Stimulated activated effector memory CD8-positive, alpha-beta T cell treated with anti-CD3 and anti-CD28 coated beads, Interleukin-12 subunit alpha, Interleukin-12 subunit beta, amount 100 ng/mL, for 72 hours (primary cell): ENCODE measurements around the gene PCDHGB3.
"Not testable (repeated sequence)": the region's sequence is repeated elsewhere in the genome, so short reads cannot be mapped to it uniquely, and the experiment has no call there.

Experiments used
- ATAC-seq: fragments of 150-1000 bp; cut with Tn5 transposase; 2 replicates; pipeline ENCODE4 v1.10.0; 2021
- DNase-seq, 2 donors: peaks; one replicate each; pipeline ENCODE4 v3.0.0; 2021 to 2022; ENCODE audit warnings: low spot score in 2 of 2
- H3K27ac Mint-ChIP-seq: one replicate; pipeline ENCODE4 v1.8.0; 2022; ENCODE audit warnings: mild to moderate bottlenecking, mixed read lengths
- H3K36me3 Mint-ChIP-seq: one replicate; pipeline ENCODE4 v1.8.0; 2022; ENCODE audit warnings: mild to moderate bottlenecking, mixed read lengths
- H3K4me1 Mint-ChIP-seq: one replicate; pipeline ENCODE4 v1.8.0; 2022; ENCODE audit warnings: mixed read lengths
- H3K4me3 Mint-ChIP-seq: one replicate; pipeline ENCODE4 v1.8.0; 2022; ENCODE audit warnings: mild to moderate bottlenecking, mixed read lengths
- H3K9me3 Mint-ChIP-seq: one replicate; pipeline ENCODE4 v1.8.0; 2022; ENCODE audit warnings: mixed read lengths

The PCDHGB3 gene

GRCh38 chr5:141369994-141370848, at the start of gene PCDHGB3:
TSS of gene PCDHGB3 (plus strand) at chr5:141370242. CDS start at chr5:141370395, 153 bp downstream.
- ATAC-seq (peak; percentile 68), DNase-seq (no peak)
- H3K4me1 Mint-ChIP-seq: peaks cover 6% of the 10 kb centered on the region
- no peak within 1 kb of the TSS for H3K27ac Mint-ChIP-seq
- H3K4me3 Mint-ChIP-seq: peak within 1 kb of the TSS; percentile 77
- H3K36me3 Mint-ChIP-seq: no peaks in the 10 kb centered on the region
- H3K9me3 Mint-ChIP-seq: peaks cover 17% of the 10 kb centered on the region

DNA sequence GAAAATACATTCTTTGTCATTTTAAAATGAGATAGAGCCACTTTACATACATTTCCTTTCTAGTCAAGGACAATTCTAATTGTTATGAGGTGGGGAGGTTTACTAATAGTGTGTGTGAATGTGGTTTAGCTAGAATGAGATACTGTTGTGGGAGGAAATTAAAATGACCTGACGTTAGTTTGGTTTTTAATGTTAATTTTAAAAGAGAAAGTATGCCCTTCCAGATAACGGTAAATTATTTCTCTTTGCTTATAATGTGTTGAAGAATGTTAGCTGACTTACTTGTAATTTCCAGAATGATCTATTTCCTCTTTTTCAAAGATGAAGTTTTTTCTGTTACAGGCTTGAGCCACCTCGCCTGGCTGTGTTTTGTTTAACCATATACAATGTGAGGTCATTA, 47.8 kb upstream of the PCDHGB3 start:
- Mint-ChIP-seq H3K36me3 (peaks cover 40% of the 10 kb centered on the region), H3K27ac (no peak overlapping the region), H3K9me3 (peaks cover 21% of the 10 kb centered on the region), H3K4me1 (peaks cover 39% of the 10 kb centered on the region), H3K4me3 (peak overlapping the region; percentile 99)
- DNase-seq (no peak), ATAC-seq (no peak)

GRCh38 chr5:141326088-141326854, 43.8 kb upstream of the PCDHGB3 start:
- Mint-ChIP-seq H3K9me3 (peaks cover 4% of the 10 kb centered on the region), H3K36me3 (peaks cover 4% of the 10 kb centered on the region), H3K27ac (peak overlapping the region; percentile 76), H3K4me1 (peaks cover 7% of the 10 kb centered on the region), H3K4me3 (peak overlapping the region; percentile 88)
- ATAC-seq (peak; percentile 93), DNase-seq (peak; percentile 43 to 73)

DNA sequence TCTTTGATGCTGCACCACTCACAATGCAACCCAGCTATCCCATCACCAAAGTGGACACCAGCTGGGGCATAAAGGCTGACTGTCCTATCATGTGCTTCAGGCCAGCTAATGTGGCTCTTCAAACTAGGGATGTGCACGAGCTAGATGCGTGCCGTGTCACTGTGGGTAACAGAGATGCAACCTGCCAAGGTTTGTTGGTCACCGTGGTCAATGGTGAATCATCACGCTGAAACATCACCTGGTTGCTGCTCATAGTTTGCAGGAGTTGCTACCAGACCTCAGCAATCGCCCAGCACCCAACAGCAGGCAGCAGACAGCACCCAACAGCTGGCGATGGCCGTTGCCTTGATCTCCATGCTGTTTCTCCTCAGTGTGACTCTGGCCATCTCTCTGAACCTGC, 41.8 kb upstream of the PCDHGB3 start:
- peaks cover 4% of the 10 kb centered on the region for H3K9me3 Mint-ChIP-seq
- peaks cover 4% of the 10 kb centered on the region for H3K36me3 Mint-ChIP-seq
- H3K27ac Mint-ChIP-seq: no peak overlapping the region
- DNase-seq: no peak
- ATAC-seq: peak; percentile 40
- H3K4me1 Mint-ChIP-seq: peaks cover 7% of the 10 kb centered on the region
- H3K4me3 Mint-ChIP-seq: no peak overlapping the region

DNA sequence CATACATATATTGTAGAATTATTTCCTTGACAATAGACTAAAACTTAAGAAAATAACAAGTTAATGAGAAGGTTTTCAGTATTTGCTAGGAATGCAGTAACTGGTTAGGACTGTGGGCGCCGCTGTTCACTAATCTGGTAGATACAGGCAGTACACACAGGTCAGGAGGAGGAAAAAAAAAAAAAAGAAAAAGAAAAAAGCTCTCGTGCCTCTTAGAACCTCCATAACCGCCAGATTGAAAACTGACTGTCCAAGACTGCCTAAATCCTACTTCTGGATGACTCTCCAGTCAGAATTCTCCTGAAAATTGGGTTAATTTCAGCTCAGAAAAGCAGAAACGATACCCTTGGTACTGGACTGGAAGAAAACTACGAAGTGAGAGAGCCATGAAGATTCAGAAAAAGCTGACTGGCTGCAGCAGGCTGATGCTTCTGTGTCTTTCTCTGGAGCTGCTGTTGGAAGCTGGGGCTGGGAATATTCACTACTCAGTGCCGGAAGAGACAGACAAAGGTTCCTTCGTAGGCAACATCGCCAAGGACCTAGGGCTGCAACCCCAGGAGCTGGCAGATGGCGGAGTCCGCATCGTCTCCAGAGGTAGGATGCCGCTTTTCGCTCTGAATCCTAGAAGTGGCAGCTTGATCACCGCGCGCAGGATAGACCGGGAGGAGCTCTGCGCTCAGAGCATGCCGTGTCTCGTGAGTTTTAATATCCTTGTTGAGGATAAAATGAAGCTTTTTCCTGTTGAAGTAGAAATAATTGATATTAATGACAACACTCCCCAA, 39.6 kb upstream of the PCDHGB3 start, which contains the start of gene PCDHGA1:
Gene PCDHGA1 (plus strand): TSS at position 216 of the 782 bp plus-strand sequence.
- no peak for ATAC-seq
- H3K4me3 Mint-ChIP-seq: no peak within 1 kb of the TSS

DNA sequence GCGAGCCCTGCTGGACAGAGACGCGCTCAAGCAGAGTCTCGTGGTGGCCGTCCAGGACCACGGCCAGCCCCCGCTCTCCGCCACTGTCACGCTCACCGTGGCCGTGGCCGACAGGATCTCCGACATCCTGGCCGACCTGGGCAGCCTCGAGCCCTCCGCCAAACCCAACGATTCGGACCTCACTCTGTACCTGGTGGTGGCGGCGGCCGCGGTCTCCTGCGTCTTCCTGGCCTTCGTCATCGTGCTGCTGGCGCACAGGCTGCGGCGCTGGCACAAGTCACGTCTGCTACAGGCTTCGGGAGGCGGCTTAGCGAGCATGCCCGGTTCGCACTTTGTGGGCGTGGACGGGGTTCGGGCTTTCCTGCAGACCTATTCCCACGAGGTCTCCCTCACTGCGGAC, 37.5 kb upstream of the PCDHGB3 start:
- not testable (repeated sequence) for H3K4me3 Mint-ChIP-seq, DNase-seq, H3K4me1 Mint-ChIP-seq, ATAC-seq, H3K27ac Mint-ChIP-seq, H3K36me3 Mint-ChIP-seq
- peaks cover 22% of the 10 kb centered on the region for H3K9me3 Mint-ChIP-seq

More for the DNA sequence above, 39.6 kb upstream of the PCDHGB3 start, which contains the start of gene PCDHGA1:
- Mint-ChIP-seq H3K4me1 (peaks cover 7% of the 10 kb centered on the region), H3K9me3 (peaks cover 16% of the 10 kb centered on the region), H3K27ac (no peak within 1 kb of the TSS), H3K36me3 (peaks cover 4% of the 10 kb centered on the region)
- no peak for DNase-seq

DNA sequence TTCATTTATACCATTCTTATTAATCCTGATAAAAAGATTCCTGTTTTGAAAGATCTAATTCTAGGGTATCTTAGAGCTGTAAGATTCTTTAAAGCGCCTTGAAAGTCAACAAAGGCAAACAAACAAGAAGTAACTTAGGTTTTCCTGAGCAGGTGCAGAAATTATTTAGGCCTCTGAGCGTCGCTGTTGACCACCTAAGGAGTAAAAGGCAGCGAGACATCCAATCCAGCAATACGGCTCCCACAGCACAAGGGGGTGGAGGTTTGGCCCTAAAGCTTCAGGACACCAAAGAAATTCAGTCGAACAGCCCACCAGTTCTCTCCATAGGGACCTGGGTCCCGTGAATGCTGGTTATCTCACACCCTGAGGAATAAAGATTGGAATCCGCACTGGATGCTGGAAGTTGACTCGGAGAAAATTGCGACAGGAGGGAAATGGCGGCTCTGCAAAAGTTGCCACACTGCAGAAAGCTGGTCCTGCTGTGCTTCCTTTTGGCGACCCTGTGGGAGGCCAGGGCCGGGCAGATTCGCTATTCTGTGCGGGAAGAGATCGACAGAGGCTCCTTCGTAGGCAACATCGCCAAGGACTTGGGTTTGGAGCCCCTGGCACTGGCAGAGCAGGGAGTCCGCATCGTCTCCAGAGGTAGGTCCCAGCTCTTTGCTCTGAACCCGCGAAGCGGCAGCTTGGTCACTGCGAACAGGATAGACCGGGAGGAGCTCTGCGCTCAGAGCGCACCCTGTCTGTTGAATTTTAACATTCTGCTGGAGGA, 31.3 kb upstream of the PCDHGB3 start, which contains the start of gene PCDHGA2:
Gene PCDHGA2 (plus strand): TSS at position 223 of the 769 bp plus-strand sequence.
- H3K27ac Mint-ChIP-seq: no peak within 1 kb of the TSS
- DNase-seq (no peak), ATAC-seq (no peak)
- no peak within 1 kb of the TSS for H3K4me3 Mint-ChIP-seq
- no peaks in the 10 kb centered on the region for H3K4me1 Mint-ChIP-seq
- no peaks in the 10 kb centered on the region for H3K36me3 Mint-ChIP-seq
- H3K9me3 Mint-ChIP-seq: peaks cover 32% of the 10 kb centered on the region

DNA sequence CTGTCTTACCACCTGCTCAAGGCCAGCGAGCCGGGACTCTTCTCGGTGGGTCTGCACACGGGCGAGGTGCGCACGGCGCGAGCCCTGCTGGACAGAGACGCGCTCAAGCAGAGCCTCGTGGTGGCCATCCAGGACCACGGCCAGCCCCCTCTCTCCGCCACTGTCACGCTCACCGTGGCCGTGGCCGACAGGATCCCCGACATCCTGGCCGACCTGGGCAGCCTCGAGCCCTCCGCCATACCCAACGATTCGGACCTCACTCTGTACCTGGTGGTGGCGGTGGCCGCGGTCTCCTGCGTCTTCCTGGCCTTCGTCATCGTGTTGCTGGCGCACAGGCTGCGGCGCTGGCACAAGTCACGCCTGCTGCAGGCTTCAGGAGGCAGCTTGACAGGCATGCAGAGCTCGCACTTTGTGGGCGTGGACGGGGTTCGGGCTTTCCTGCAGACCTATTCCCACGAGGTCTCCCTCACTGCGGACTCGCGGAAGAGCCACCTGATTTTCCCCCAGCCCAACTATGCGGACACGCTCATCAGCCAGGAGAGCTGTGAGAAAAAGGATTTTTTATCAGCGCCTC, 29.2 kb upstream of the PCDHGB3 start:
- H3K4me3 Mint-ChIP-seq, H3K36me3 Mint-ChIP-seq, H3K27ac Mint-ChIP-seq, ATAC-seq, DNase-seq, H3K4me1 Mint-ChIP-seq: not testable (repeated sequence)
- peaks cover 20% of the 10 kb centered on the region for H3K9me3 Mint-ChIP-seq

DNA sequence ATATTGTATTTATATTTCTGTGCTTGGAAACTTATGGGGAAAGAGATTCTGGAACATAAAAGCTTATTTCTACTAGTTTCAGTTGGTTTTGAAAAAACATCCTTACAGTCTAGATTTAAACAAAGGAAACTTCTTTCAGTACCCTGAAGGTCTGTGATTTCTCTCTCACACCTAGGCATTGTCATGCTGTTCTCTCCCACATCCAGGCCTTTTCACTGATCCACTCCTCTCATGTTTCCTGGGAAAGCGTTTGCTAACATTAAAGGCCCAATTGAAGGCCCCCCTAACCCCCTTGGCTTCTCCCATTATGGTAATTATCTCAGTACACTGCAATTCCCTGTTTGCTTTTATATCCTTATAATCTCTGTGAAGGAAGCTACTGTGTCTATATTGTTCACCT, 27.3 kb upstream of the PCDHGB3 start:
- Mint-ChIP-seq H3K4me3 (no peak overlapping the region), H3K9me3 (peaks cover 20% of the 10 kb centered on the region), H3K36me3 (no peaks in the 10 kb centered on the region), H3K4me1 (no peaks in the 10 kb centered on the region), H3K27ac (no peak overlapping the region)
- DNase-seq (no peak), ATAC-seq (no peak)

DNA sequence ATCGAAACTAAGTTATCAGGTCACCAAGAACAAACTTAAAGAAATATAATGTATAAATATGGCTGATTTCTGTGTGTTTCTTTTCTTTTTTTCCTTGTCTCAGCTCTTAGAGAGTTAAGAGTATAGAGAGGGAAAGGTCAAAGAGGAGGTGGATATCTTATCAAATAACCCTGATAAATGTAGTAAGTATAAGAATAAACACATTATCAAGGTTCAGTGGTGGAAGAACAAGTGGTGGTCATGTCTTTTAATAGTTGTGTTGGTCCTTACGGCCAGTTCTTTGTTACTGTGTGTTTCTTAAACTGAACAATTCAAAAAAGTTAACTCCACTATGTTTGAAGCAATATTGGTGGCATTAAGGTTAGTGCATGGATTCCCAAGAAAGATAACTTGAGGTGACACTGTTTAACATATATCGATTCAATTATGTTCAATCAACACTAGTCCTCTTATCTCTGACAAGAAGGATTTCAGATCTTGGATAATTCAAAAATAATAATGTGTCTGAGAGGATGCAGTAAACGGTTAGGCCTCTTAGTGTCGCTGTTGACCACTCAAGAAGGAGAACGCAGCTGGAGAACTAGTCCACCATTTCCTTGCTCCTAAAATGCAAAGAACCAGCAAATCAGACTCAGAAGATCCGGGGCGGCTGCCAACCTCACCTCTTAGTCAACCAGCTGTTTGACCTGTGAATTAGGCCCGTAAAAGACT, 26.6 kb upstream of the PCDHGB3 start, which contains the start of gene PCDHGA3:
Gene PCDHGA3 (plus strand): TSS at position 588 of the 711 bp plus-strand sequence. CDS start 205 bp downstream, outside the sequence.
- Mint-ChIP-seq H3K4me3 (peak within 1 kb of the TSS; percentile 29), H3K27ac (no peak within 1 kb of the TSS), H3K9me3 (peaks cover 16% of the 10 kb centered on the region), H3K4me1 (no peaks in the 10 kb centered on the region), H3K36me3 (no peaks in the 10 kb centered on the region)
- DNase-seq (no peak), ATAC-seq (no peak)

GRCh38 chr5:141343953-141344463, 26.0 kb upstream of the PCDHGB3 start:
- Mint-ChIP-seq H3K4me3 (peak overlapping the region; percentile 29), H3K27ac (no peak overlapping the region), H3K9me3 (peaks cover 14% of the 10 kb centered on the region), H3K4me1 (no peaks in the 10 kb centered on the region), H3K36me3 (no peaks in the 10 kb centered on the region)
- DNase-seq: no peak
- ATAC-seq: no peak

DNA sequence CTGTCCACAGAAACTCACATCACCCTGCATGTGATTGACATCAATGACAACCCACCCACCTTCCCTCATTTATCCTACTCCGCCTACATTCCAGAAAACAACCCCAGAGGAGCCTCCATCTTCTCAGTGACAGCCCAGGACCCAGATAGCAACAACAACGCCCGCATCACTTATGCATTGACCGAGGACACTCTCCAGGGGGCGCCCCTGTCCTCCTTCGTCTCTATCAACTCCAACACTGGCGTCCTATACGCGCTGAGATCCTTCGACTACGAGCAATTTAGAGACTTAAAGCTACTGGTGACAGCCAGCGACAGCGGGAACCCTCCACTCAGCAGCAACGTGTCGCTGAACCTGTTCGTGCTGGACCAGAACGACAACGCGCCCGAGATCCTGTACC, 24.7 kb upstream of the PCDHGB3 start:
- ATAC-seq (no peak), DNase-seq (no peak)
- Mint-ChIP-seq H3K36me3 (no peaks in the 10 kb centered on the region), H3K4me3 (no peak overlapping the region), H3K9me3 (peaks cover 13% of the 10 kb centered on the region), H3K4me1 (peaks cover 4% of the 10 kb centered on the region), H3K27ac (no peak overlapping the region)

GRCh38 chr5:141346017-141346416, 24.0 kb upstream of the PCDHGB3 start:
- not testable (repeated sequence) for H3K27ac Mint-ChIP-seq, DNase-seq, ATAC-seq, H3K4me1 Mint-ChIP-seq, H3K36me3 Mint-ChIP-seq, H3K4me3 Mint-ChIP-seq
- H3K9me3 Mint-ChIP-seq: peaks cover 12% of the 10 kb centered on the region
